ENCODE measurements around the gene NEK6. TPM values are rescaled to one million over a fixed set of nuclear protein-coding genes. Genes with fewer than 3 reads are reported as not detected.

The NEK6 gene
- total and polyA plus RNA-seq, 2 of the 8 experiments (the other 6 are each of a cell fraction or from before 2014, with no cell fraction given) = 17.7 to 19.7 TPM

DNA sequence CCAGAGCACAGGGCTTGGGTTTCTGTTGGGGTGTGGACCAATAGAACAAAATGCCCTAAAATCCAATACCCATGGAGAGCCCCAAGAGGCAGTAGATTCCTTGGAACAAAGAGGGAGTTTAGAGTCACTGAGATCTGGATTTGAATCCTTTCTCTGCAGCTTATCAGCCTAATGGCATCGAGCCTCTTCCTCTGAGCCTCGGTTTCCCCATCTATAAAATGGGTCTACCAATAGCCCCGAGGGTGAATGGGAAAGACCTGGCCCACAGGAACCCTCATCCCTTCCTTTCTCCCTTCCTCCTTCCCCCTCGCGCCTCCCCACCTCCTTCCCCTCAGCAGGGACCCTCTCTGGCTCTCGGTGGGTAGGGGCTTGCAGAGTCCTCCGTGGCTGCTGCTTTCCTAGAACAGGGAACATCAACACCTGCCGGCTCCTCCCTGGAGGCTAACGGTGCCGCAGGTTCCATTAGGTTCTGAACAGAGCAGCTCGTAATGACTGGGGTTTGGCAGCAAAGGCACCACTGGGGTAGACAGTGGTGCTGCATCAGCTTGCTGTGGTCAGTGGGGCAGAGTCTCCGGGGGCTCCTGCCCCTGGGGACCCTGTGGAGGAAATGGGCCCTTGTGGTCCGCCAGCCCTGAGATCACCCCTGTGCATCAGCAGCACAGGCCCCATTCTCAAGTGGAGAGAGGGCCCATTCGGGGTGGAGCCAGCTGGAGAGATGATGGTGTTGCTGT is 40.3 kb downstream of the NEK6 start:
- Histone ChIP-seq H3K9ac (replicated peaks in 1 of 4; ENCODE audit: extremely low read depth in 1 of 4, low read depth in 3 of 4, low read length in 3 of 4) (no peak overlapping the region), H4K20me1 (replicated peaks in 1 of 2; ENCODE audit: control insufficient read depth in 1 of 2, insufficient read depth in 2 of 2, low read length in 2 of 2) (peaks cover 0 to 10% of the 10 kb centered on the region in 2 experiments), H2BK20ac (ENCODE audit: low read length) (no peak overlapping the region), H4K5ac (ENCODE audit: insufficient read length, low read depth, low read length) (no peak overlapping the region), H3K4me3 (ENCODE audit: extremely low read depth in 1 of 4, insufficient read depth in 2 of 4, low read depth in 3 of 4, low read length in 4 of 4) (no peak overlapping the region), H3K14ac (ENCODE audit: insufficient read length) (no peak overlapping the region), H3K23ac (ENCODE audit: insufficient read length) (no peak overlapping the region), H3K27ac (ENCODE audit: low read depth, low read length) (no peak overlapping the region), H2BK120ac (replicated peaks; ENCODE audit: low read depth, low read length) (no peak overlapping the region), H3K18ac (ENCODE audit: extremely low read depth, low read length) (no peak overlapping the region; the same call in 1 of the 2 replicates), H3K27me3 (replicated peaks in 1 of 4; ENCODE audit: control insufficient read depth in 3 of 4, extremely low read depth in 1 of 4, insufficient read depth in 3 of 4, low read length in 3 of 4) (no peaks in the 10 kb centered on the region), H2BK5ac (ENCODE audit: low read depth, low read length) (no peak overlapping the region; the same call in 1 of the 2 replicates), H2BK15ac (ENCODE audit: low read length) (no peak overlapping the region; the same call in 1 of the 2 replicates), H3K56ac (replicated peaks; ENCODE audit: insufficient read length, low read depth, low read length) (no peak overlapping the region), H3K79me1 (ENCODE audit: low read depth, low read length) (peaks cover 7% of the 10 kb centered on the region; the same call in 1 of the 2 replicates), H3K23me2 (ENCODE audit: low read depth, low read length) (no peaks in the 10 kb centered on the region), H3K4ac (replicated peaks; ENCODE audit: insufficient read length, low read depth, low read length) (no peak overlapping the region), H3K9me3 (ENCODE audit: insufficient read depth in 2 of 2, low read depth in 1 of 2, low read length in 1 of 2) (no peaks in the 10 kb centered on the region), H4K91ac (replicated peaks; ENCODE audit: insufficient read length, low read length) (no peak overlapping the region), H4K8ac (ENCODE audit: extremely low read depth, insufficient read depth, low read length) (no peak overlapping the region), H3K36me3 (ENCODE audit: control insufficient read depth in 2 of 4, insufficient read depth in 4 of 4, low read length in 3 of 4) (no peaks in the 10 kb centered on the region), H2AFZ (ENCODE audit: low read length) (no peak overlapping the region), H3K4me2 (ENCODE audit: insufficient read depth in 1 of 2, low read depth in 2 of 2, low read length in 2 of 2) (no peak overlapping the region), H3K4me1 (replicated peaks in 1 of 4; ENCODE audit: control insufficient read depth in 3 of 4, insufficient read depth in 4 of 4, low read length in 3 of 4) (peaks cover 0 to 18% (median 12%) of the 10 kb centered on the region in 4 experiments; a peak in 5 of 7 replicates), H3K79me2 (ENCODE audit: control insufficient read depth in 1 of 2, insufficient read depth in 2 of 2, low read length in 2 of 2) (no peaks in the 10 kb centered on the region), H2AK5ac (ENCODE audit: low read depth, low read length) (no peak overlapping the region), H2BK12ac (ENCODE audit: low read depth, low read length) (no peak overlapping the region; the same call in 1 of the 2 replicates)
- no peak for DNase-seq (ENCODE audit: low read depth in 1 of 2, low spot score in 2 of 2)
- TF ChIP-seq KDM1A (IDR thresholded peaks at IDR 0.05; ENCODE audit: borderline replicate concordance, low read length) = peak; percentile 52; the same call in 1 of the 2 replicates
- TF ChIP-seq, protein P1, sequence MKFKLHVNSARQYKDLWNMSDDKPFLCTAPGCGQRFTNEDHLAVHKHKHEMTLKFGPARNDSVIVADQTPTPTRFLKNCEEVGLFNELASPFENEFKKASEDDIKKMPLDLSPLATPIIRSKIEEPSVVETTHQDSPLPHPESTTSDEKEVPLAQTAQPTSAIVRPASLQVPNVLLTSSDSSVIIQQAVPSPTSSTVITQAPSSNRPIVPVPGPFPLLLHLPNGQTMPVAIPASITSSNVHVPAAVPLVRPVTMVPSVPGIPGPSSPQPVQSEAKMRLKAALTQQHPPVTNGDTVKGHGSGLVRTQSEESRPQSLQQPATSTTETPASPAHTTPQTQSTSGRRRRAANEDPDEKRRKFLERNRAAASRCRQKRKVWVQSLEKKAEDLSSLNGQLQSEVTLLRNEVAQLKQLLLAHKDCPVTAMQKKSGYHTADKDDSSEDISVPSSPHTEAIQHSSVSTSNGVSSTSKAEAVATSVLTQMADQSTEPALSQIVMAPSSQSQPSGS (IDR thresholded peaks at IDR 0.05; ENCODE audit: low read length) = no peak
- no peak for FAIRE-seq
- CTCF ChIA-PET (ENCODE audit: partially characterized antibody) = interaction anchor here (0.9 to 2.4 kb wide), 8 partner anchors 10 to 171 kb away, joined by 3 to 23 read pairs (median 3); no protein-coding TSS in a partner anchor
- WGBS, 2 experiments (ENCODE audit: extremely low coverage in 1 of 2, insufficient coverage in 1 of 2, insufficient read length in 1 of 2, insufficient replicate concordance in 2 of 2, low coverage in 1 of 2, low lambda C conversion rate in 2 of 2, missing lambda C conversion rate in 1 of 2) = 78% methylated on average over 14 of the region's 14 CpGs; no CpG with 5 or more reads in 1 of the 2 experiments
- POLR2A ChIA-PET (ENCODE audit: partially characterized antibody) = interaction anchor here (1.1 to 2.1 kb wide), 2 partner anchors 33 to 39 kb away, joined by 4 to 5 read pairs; no protein-coding TSS in a partner anchor

Data from H1 (cell line).